ENCODE results near the gene GLUD1.

DNA sequence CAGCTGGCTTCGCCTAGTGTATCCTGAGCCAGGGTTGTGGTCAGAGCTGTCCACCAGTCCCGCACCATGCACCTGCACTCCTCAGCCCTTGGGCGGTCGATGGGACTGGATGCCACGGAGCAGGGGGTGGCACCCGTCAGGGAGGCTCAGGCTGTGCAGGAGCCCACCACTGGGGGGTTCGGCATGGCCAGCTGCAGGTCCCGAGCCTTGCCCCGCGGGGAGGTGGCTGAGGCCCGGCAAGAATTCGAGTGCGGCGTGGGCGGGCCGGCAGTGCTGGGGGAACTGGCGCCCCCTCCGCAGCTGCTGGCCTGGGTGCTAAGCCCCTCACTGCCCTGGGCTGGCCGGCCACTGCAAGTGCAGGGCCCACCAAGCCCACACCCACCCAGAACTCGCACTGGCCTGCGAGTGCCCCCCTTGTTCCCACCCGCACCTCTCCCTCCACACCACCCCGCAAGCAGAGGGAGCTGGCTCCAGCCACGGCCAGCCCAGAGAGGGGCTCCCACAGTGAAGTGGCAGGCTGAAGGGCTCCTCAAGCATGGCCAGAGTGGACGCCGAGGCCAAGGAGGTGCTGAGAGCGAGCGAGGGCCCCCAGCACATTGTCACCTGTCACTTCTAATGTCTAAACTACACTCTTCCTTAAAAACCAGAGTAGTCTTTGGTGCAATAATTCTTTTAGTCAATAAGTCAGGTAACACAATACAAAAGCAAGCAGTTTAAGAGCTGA, 63.6 kb downstream of the GLUD1 start:
- no peak for TF ChIP-seq EZH2 (IDR thresholded peaks at IDR 0.05; ENCODE audit: low read length, missing control alignments)
- TF ChIP-seq, protein P1, sequence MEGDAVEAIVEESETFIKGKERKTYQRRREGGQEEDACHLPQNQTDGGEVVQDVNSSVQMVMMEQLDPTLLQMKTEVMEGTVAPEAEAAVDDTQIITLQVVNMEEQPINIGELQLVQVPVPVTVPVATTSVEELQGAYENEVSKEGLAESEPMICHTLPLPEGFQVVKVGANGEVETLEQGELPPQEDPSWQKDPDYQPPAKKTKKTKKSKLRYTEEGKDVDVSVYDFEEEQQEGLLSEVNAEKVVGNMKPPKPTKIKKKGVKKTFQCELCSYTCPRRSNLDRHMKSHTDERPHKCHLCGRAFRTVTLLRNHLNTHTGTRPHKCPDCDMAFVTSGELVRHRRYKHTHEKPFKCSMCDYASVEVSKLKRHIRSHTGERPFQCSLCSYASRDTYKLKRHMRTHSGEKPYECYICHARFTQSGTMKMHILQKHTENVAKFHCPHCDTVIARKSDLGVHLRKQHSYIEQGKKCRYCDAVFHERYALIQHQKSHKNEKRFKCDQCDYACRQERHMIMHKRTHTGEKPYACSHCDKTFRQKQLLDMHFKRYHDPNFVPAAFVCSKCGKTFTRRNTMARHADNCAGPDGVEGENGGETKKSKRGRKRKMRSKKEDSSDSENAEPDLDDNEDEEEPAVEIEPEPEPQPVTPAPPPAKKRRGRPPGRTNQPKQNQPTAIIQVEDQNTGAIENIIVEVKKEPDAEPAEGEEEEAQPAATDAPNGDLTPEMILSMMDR (conservative IDR thresholded peaks at IDR 0.05 in 1 of 2, IDR thresholded peaks at IDR 0.05 in 1 of 2; ENCODE audit: low read depth in 1 of 2, low read length in 2 of 2), result no peak

All from fibroblast of lung (primary cell).